ENCODE data around the gene CACNA1E. TPM values are rescaled to one million over a fixed set of nuclear protein-coding genes. Genes with fewer than 3 reads are reported as not detected.

CACNA1E gene
- total RNA-seq, 1 experiment from 2014 or later, result 0.46 TPM

- Histone ChIP-seq H4K8ac (replicated peaks; ENCODE audit: insufficient read length, low read depth, low read length) (no peak overlapping the region), H3K4me2 (ENCODE audit: insufficient read depth, insufficient read length, low read length) (no peak overlapping the region), H3K27ac (ENCODE audit: insufficient read length, low read depth, low read length) (no peak overlapping the region), H2BK120ac (ENCODE audit: low read depth, low read length, poor library complexity, severe bottlenecking) (no peak overlapping the region), H3T11ph (ENCODE audit: low read length) (no peak overlapping the region), H2AK5ac (ENCODE audit: insufficient read length, low read length) (no peak overlapping the region), H2AFZ (ENCODE audit: low read length) (no peak overlapping the region), H3K79me1 (ENCODE audit: insufficient read depth, low read depth, low read length, poor library complexity, severe bottlenecking) (no peaks in the 10 kb centered on the region), H2BK12ac (ENCODE audit: insufficient read length, low read depth, low read length) (no peak overlapping the region), H2BK15ac (ENCODE audit: low read depth, low read length) (no peak overlapping the region), H4K20me1 (ENCODE audit: control insufficient read depth, insufficient read depth, insufficient read length) (no peaks in the 10 kb centered on the region), H3K4me1 (ENCODE audit: insufficient read depth, low read length) (no peaks in the 10 kb centered on the region), H3K18ac (ENCODE audit: insufficient read length, low read depth, low read length) (no peak overlapping the region), H3K9me3 (ENCODE audit: control insufficient read depth, low read depth, low read length) (no peaks in the 10 kb centered on the region), H3K27me3 (ENCODE audit: insufficient read depth, low read length) (no peaks in the 10 kb centered on the region), H3K14ac (ENCODE audit: insufficient read depth, low read length) (no peak overlapping the region), H3K56ac (ENCODE audit: insufficient read length, low read depth, low read length) (no peak overlapping the region), H3K23ac (ENCODE audit: insufficient read length, low read depth, low read length) (no peak overlapping the region), H3K4ac (ENCODE audit: low read depth, low read length) (no peak overlapping the region), H2BK5ac (ENCODE audit: insufficient read length, low read length) (no peak overlapping the region), H3K9ac (ENCODE audit: extremely low read depth, insufficient read length, low read length) (no peak overlapping the region), H3K23me2 (ENCODE audit: insufficient read length, low read depth, low read length, poor library complexity, severe bottlenecking) (no peaks in the 10 kb centered on the region), H4K91ac (ENCODE audit: insufficient read length, low read depth, low read length) (no peak overlapping the region), H4K5ac (ENCODE audit: insufficient read length, low read depth, low read length) (no peak overlapping the region), H2BK20ac (ENCODE audit: low read depth, low read length, poor library complexity, severe bottlenecking) (no peak overlapping the region), H3K79me2 (ENCODE audit: insufficient read depth, low read length) (no peaks in the 10 kb centered on the region)
- Mint-ChIP-seq H3K27me3 (ENCODE audit: low read depth) (peaks cover 2% of the 10 kb centered on the region), H3K4me1 (peaks cover 3 to 5% of the 10 kb centered on the region in 2 experiments), H3K9me3 (no peaks in the 10 kb centered on the region), H3K4me3 (no peak overlapping the region), H3K27ac (no peak overlapping the region), H3K36me3 (ENCODE audit: insufficient read depth in 1 of 3, low read depth in 3 of 3) (no peaks in the 10 kb centered on the region)
- no peak for DNase-seq
- whole genome bisulfite sequencing (ENCODE audit: extremely low coverage, insufficient read length, low lambda C conversion rate), result no CpG with 5 or more reads among the region's 4 CpGs
- TF ChIP-seq CTCF (conservative IDR thresholded peaks at IDR 0.05), result no peak
Measured at GRCh38 chr1:181742426-181742825, 259.1 kb downstream of the CACNA1E start.
